Stimulated activated naive CD8-positive, alpha-beta T cell treated with anti-CD3 and anti-CD28 coated beads, Interleukin-15, amount 100 ng/mL, for 72 hours (primary cell): ENCODE results near the gene FAN1.

Source experiments
- ATAC-seq: fragments of 150-1000 bp; cut with Tn5 transposase; 2 replicates; pipeline ENCODE4 v1.10.0; 2021; ENCODE audit warnings: mild to moderate bottlenecking, moderate library complexity
- DNase-seq, 2 donors: peaks; one replicate each; pipeline ENCODE4 v3.0.0; 2021 to 2022
- H3K27ac Mint-ChIP-seq, 2 donors: one replicate each; pipeline ENCODE4 v1.8.0; 2022; ENCODE audit warnings: mild to moderate bottlenecking in 2 of 2, mixed read lengths in 2 of 2, moderate library complexity in 2 of 2
- H3K27me3 Mint-ChIP-seq: one replicate; pipeline ENCODE4 v1.8.0; 2022; ENCODE audit warnings: mixed read lengths
- H3K4me1 Mint-ChIP-seq: one replicate; pipeline ENCODE4 v1.8.0; 2022; ENCODE audit warnings: mild to moderate bottlenecking, mixed read lengths
- H3K4me3 Mint-ChIP-seq, 2 donors: one replicate each; pipeline ENCODE4 v1.8.0; 2022; ENCODE audit warnings: mild to moderate bottlenecking in 2 of 2, mixed read lengths in 2 of 2, moderate library complexity in 1 of 2
- H3K9me3 Mint-ChIP-seq, 2 donors: one replicate each; pipeline ENCODE4 v1.8.0; 2022; ENCODE audit warnings: mixed read lengths in 2 of 2

FAN1 gene

DNA sequence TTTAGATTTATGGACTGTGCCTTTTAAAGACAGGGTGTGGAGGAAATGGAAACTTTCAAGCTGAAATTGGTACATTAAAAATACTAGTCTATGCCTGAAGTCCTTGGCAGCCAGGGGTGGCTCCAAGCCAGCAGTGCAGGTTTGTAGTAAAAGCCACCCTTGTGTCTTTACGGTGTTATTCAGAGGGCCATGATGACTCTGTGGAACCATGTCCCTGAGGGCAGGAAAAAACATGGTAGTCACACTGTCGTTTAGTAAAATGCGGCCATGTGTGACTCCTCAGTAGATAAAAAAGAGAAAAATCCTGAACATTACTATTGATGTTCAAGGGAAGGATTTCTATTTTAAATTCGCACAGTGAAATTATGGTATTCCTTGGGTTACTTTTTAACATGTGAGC, 2.7 kb downstream of the FAN1 start:
- ATAC-seq = no peak
- H3K27ac Mint-ChIP-seq = no peak overlapping the region
- H3K9me3 Mint-ChIP-seq = no peaks in the 10 kb centered on the region
- DNase-seq = no peak
- H3K27me3 Mint-ChIP-seq = no peaks in the 10 kb centered on the region
- H3K4me1 Mint-ChIP-seq = peaks cover 43% of the 10 kb centered on the region
- no peak overlapping the region for H3K4me3 Mint-ChIP-seq

- no peak for ATAC-seq
- Mint-ChIP-seq H3K27me3 (no peaks in the 10 kb centered on the region), H3K9me3 (no peaks in the 10 kb centered on the region), H3K27ac (no peak overlapping the region), H3K4me1 (no peaks in the 10 kb centered on the region), H3K4me3 (no peak overlapping the region)
- DNase-seq = no peak
Observed at GRCh38 chr15:30913761-30914160, 10.0 kb downstream of the FAN1 start.

- no peaks in the 10 kb centered on the region for H3K4me1 Mint-ChIP-seq
- no peak overlapping the region for H3K4me3 Mint-ChIP-seq
- H3K27ac Mint-ChIP-seq = peak overlapping the region in 1 of 2 donors; percentile 0
- H3K9me3 Mint-ChIP-seq = no peaks in the 10 kb centered on the region
- ATAC-seq (no peak), DNase-seq (no peak)
- H3K27me3 Mint-ChIP-seq = no peaks in the 10 kb centered on the region
Observed at GRCh38 chr15:30917013-30917412, 13.3 kb downstream of the FAN1 start.

- ATAC-seq (no peak), DNase-seq (no peak)
- no peaks in the 10 kb centered on the region for H3K9me3 Mint-ChIP-seq
- H3K4me1 Mint-ChIP-seq = no peaks in the 10 kb centered on the region
- H3K27ac Mint-ChIP-seq = no peak overlapping the region
- H3K27me3 Mint-ChIP-seq = no peaks in the 10 kb centered on the region
- no peak overlapping the region for H3K4me3 Mint-ChIP-seq
Observed at GRCh38 chr15:30917675-30918074, 14.0 kb downstream of the FAN1 start.

GRCh38 chr15:30918366-30918765, 14.7 kb downstream of the FAN1 start:
- ATAC-seq (no peak), DNase-seq (no peak)
- H3K27ac Mint-ChIP-seq = peak overlapping the region in 1 of 2 donors; percentile 16
- H3K4me3 Mint-ChIP-seq = no peak overlapping the region
- H3K9me3 Mint-ChIP-seq = no peaks in the 10 kb centered on the region
- H3K27me3 Mint-ChIP-seq = no peaks in the 10 kb centered on the region
- no peaks in the 10 kb centered on the region for H3K4me1 Mint-ChIP-seq

DNA sequence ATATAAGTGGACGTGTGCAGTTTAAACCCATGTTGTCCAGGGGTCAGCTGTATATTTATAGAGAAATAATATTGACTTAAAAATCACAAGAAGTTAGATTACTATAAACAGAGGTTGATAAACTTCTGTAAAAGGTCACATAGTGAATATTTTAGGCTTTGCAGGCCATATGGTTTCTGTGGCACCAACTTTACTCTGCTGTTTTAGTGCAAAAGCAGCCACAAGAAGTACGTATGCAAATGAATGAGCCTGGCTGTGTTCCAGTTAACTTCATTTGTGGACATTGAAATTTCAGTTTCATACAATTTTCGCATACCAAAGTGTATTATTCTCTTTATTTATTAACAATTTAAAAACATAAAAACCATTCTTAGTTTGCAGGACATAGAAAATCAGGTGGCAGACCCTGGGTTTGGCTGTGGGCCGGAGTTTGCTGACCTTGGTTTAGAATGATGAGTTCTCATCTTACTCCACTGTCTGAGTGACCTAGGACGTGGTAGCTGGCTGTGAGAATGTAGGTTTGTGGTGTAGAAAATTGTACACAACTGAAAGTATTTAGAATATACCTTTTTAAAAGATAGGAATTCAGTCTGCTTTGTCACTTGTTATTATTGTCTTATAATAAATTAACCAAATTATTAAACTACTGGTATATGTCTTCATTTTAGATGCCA, 16.3 kb downstream of the FAN1 start:
- Mint-ChIP-seq H3K27me3 (no peaks in the 10 kb centered on the region), H3K4me1 (no peaks in the 10 kb centered on the region), H3K4me3 (no peak overlapping the region), H3K9me3 (no peaks in the 10 kb centered on the region), H3K27ac (peak overlapping the region in 1 of 2 donors; percentile 31)
- no peak for ATAC-seq
- DNase-seq = no peak

DNA sequence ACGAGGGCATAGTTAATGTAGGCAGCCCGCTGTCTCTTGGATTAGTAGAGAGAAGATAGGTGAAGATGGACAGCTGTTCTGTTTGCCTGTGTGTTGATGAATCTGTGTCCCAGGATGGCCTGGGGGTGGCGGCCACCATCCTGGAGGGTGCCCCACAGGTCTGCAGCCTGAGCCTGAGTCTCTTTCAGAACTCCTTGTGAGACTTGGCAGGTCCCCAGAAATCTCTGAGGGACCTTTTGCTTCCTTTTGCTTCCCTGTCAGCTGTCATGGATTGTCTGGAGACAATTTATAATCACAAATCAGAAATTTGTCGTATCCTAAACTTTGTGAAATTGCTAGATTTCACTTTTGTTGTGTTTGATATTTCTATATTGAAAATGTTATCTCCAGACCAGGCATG, 17.4 kb downstream of the FAN1 start:
- Mint-ChIP-seq H3K27ac (peak overlapping the region in 1 of 2 donors; percentile 81), H3K4me1 (no peaks in the 10 kb centered on the region), H3K9me3 (no peaks in the 10 kb centered on the region), H3K27me3 (no peaks in the 10 kb centered on the region), H3K4me3 (no peak overlapping the region)
- DNase-seq (no peak), ATAC-seq (no peak)

DNA sequence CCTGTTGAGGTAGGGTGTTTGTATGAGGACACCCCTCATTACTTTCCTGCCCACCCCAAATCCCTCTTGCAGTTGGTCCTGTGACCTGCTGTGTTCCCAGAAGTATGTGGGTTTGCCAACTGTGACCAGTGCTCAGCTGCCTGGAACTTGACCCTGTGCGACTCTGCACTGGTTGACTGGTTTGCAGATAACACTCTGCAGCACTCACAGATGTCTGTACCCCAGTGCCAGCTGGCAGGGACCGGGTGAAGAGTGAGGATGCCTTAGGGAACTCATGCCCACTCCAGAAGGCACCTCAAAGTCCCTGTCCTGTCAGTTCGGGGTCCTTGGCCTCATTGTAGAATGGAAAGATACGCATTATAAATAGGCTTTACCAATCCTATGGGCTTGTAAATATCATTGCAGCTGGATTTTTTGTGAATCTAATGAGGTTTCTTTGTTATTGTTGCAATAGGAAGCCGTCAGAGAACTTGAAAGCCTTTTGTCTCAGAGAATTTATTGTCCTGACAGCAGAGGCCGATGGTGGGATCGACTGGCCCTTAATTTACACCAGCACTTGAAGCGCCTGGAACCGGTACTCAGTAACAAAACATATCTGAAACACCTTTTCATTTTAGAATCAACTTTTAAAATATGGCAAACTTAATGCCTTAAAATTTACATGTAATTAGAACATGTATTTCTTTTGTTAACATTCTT, 18.2 kb downstream of the FAN1 start:
- DNase-seq (no peak), ATAC-seq (no peak)
- no peak overlapping the region for H3K4me3 Mint-ChIP-seq
- H3K27me3 Mint-ChIP-seq = no peaks in the 10 kb centered on the region
- no peak overlapping the region for H3K27ac Mint-ChIP-seq
- H3K9me3 Mint-ChIP-seq = no peaks in the 10 kb centered on the region
- H3K4me1 Mint-ChIP-seq = no peaks in the 10 kb centered on the region

GRCh38 chr15:30922480-30923311, 19.0 kb downstream of the FAN1 start:
- Mint-ChIP-seq H3K9me3 (no peaks in the 10 kb centered on the region), H3K27me3 (no peaks in the 10 kb centered on the region), H3K4me3 (no peak overlapping the region), H3K4me1 (no peaks in the 10 kb centered on the region), H3K27ac (peak overlapping the region in 1 of 2 donors; percentile 24)
- no peak for DNase-seq
- ATAC-seq = no peak

DNA sequence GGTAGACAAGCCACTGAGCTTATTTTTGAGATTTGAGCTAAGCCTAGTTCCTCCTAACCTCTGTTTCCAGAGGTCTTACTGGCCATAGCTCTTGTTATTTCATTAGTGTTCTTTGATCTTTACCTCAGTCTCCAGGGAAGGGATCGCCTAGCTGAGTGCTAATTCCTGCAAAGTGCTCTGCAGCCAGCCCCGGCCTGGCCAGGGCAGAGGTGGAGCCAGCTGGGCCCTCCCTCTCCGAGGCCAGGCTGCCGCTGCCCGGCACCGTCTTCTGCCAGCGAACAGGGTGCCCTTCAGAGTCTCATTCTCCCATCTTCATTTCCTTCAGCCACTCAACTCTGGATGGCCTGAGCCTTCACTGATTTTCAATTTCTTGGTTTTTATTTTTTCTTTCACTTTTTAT, 19.7 kb downstream of the FAN1 start:
- H3K27me3 Mint-ChIP-seq = no peaks in the 10 kb centered on the region
- no peak overlapping the region for H3K4me3 Mint-ChIP-seq
- H3K27ac Mint-ChIP-seq = peak overlapping the region; percentile 2 to 16
- H3K4me1 Mint-ChIP-seq = no peaks in the 10 kb centered on the region
- DNase-seq = no peak
- no peaks in the 10 kb centered on the region for H3K9me3 Mint-ChIP-seq
- ATAC-seq = no peak

DNA sequence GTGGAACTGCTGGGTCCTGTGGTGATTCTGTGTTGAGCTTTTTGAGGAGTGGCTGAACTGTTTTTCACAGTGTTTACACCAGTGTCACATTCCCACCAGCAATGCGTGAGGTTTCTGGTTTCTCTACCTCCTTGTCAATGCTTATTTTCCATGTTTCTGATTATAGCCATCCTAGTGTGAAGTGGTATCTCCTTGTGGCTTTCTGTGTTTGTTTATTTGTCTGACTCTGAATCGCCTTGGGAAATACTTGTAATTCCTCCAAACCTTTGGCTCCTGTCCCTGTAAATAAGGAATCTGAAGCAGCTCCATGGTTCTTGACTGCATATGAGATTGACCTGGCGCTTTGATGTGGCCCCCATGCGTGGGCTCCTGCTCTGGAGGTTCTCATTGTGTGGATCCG, 20.6 kb downstream of the FAN1 start:
- H3K9me3 Mint-ChIP-seq = no peaks in the 10 kb centered on the region
- no peak for ATAC-seq
- no peak for DNase-seq
- H3K4me1 Mint-ChIP-seq = no peaks in the 10 kb centered on the region
- no peak overlapping the region for H3K4me3 Mint-ChIP-seq
- no peak overlapping the region for H3K27ac Mint-ChIP-seq
- no peaks in the 10 kb centered on the region for H3K27me3 Mint-ChIP-seq

- Mint-ChIP-seq H3K9me3 (no peaks in the 10 kb centered on the region), H3K27ac (peak overlapping the region in 1 of 2 donors; percentile 42), H3K4me1 (no peaks in the 10 kb centered on the region), H3K27me3 (no peaks in the 10 kb centered on the region), H3K4me3 (no peak overlapping the region)
- no peak for DNase-seq
- ATAC-seq = no peak
Observed at GRCh38 chr15:30925686-30926085, 22.0 kb downstream of the FAN1 start.

DNA sequence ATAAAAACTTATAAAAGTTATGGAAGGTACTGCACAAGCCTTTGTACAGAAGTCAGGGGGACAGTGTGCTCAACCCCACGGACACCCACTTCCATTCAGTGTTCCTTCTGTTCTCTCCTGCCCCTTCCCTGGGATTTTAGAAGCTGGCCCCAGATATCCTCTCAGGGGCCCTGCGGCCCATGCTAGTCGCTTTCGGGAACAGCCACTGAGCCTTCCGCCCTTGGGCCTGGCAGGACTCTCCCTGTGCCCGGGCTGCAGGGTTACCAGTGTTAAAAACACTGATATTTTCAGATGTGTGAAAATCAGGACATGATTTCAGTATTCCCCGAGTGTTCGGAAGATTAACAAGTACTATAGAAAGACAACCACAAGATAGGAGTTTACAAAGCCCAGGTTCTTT, 22.4 kb downstream of the FAN1 start:
- peak overlapping the region in 1 of 2 donors; percentile 42 for H3K27ac Mint-ChIP-seq
- H3K27me3 Mint-ChIP-seq = no peaks in the 10 kb centered on the region
- no peak overlapping the region for H3K4me3 Mint-ChIP-seq
- H3K4me1 Mint-ChIP-seq = no peaks in the 10 kb centered on the region
- H3K9me3 Mint-ChIP-seq = no peaks in the 10 kb centered on the region
- no peak for ATAC-seq
- no peak for DNase-seq

DNA sequence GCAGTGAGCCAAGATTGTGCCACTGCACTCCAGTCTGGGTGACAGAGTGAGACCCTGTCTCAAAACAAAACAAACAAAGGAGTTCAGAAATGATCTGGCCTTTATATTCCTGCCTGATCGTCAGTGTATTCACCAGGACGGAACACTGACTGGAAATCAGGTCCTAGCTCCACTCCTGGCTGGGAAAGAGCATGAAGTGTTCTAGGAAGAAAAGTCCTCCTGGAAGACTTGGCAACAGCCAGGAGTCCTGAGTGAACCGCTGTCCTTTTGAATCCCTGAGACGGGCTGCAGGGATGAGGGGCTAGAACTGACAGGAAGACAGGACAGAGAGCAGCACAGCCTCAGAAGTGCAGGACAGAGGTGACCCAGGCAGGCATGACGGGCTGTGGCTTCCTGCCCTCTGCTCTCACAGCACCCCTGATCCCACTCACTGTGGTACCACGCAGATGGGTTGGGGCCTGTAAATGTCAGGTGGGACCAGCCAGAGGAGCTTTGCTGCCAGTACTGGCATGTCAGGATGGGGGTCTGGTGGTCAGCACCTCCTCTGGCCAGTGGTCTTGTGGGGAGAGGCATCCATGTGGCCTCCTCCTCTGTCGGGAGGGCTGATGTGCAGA, 23.5 kb downstream of the FAN1 start:
- DNase-seq (no peak), ATAC-seq (no peak)
- no peak overlapping the region for H3K4me3 Mint-ChIP-seq
- H3K4me1 Mint-ChIP-seq = no peaks in the 10 kb centered on the region
- peak overlapping the region in 1 of 2 donors; percentile 90 for H3K27ac Mint-ChIP-seq
- H3K9me3 Mint-ChIP-seq = no peaks in the 10 kb centered on the region
- no peaks in the 10 kb centered on the region for H3K27me3 Mint-ChIP-seq

DNA sequence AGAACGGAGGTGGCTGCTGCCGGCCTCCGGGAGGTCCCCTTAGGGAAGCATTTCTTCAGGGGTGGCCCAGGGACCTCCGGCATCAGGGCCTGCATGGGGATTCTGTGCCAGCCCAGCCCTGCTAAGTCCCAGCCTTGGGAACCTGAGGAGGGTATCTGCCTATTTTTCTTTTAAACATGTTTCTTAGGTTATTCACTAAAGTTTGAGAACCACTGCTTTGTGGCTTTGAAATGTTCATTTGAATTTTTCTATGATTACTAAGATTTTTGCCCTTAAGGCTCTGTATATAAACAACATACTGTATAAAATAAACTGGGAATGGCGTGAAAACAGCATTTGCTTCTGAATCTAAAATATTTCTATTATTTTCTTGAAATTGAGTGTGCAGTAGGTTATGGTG, 24.4 kb downstream of the FAN1 start:
- Mint-ChIP-seq H3K4me3 (no peak overlapping the region), H3K27ac (peak overlapping the region in 1 of 2 donors; percentile 27), H3K4me1 (peaks cover 3% of the 10 kb centered on the region), H3K9me3 (no peaks in the 10 kb centered on the region), H3K27me3 (no peaks in the 10 kb centered on the region)
- DNase-seq (no peak), ATAC-seq (no peak)
